ENCODE results near the gene ZFR. TPM values are rescaled to one million over a fixed set of nuclear protein-coding genes. Genes with fewer than 3 reads are reported as not detected.

The ZFR gene
- total RNA-seq, 1 experiment from 2014 or later, result 85.1 TPM

GRCh38 chr5:32330126-32330971, 114.2 kb downstream of the ZFR start:
- H3K4me3 ChIP-seq (ENCODE audit: low read length), result no peak overlapping the region
- H3F3A ChIP-seq (ENCODE audit: low read length, unreplicated experiment), result no peaks in the 10 kb centered on the region
- peak overlapping the region; percentile 20 for H3K27ac ChIP-seq (ENCODE audit: low read length)
- no peak overlapping the region for H3K4me2 ChIP-seq (ENCODE audit: low read length)
- CTCF ChIA-PET, result interaction anchor here (1.8 kb wide), 1 partner anchor 98 kb away, joined by 8 read pairs; no protein-coding TSS in a partner anchor
- H2AFZ ChIP-seq (ENCODE audit: low read length), result no peak overlapping the region
- no peaks in the 10 kb centered on the region for H3K9me2 ChIP-seq (replicated peaks; ENCODE audit: low read length)
- DNase-seq (no peak), ATAC-seq (no peak; the same call in 1 of the 2 replicates)
- no peak for TF ChIP-seq EZH2phosphoT487 (IDR thresholded peaks at IDR 0.05; ENCODE audit: borderline replicate concordance, low read length)
- no peak for TF ChIP-seq CTCF (conservative IDR thresholded peaks at IDR 0.05; ENCODE audit: low read depth, low read length)
- 0 out of 2 replicates have a peak, but pooled peaks cover 6% of the 10 kb centered on the region for H3K9me3 ChIP-seq (ENCODE audit: low read length)
- H3K36me3 ChIP-seq (ENCODE audit: low read depth, low read length), result no peaks in the 10 kb centered on the region
- no TSS peak for BruUV-seq (replicated peaks)
- H3K9ac ChIP-seq (ENCODE audit: low read length), result no peak overlapping the region
- no peaks in the 10 kb centered on the region for H3K79me2 ChIP-seq (ENCODE audit: low read length)
- no peaks in the 10 kb centered on the region for H4K20me1 ChIP-seq (ENCODE audit: low read length)
- POLR2A ChIA-PET (ENCODE audit: unreplicated experiment), result no interaction called here
- intact Hi-C loops (cut with micrococcal nuclease), result no loop called here
- no peaks in the 10 kb centered on the region for H3K27me3 ChIP-seq (ENCODE audit: low read length)
- 0 out of 2 replicates have a peak, but pooled peaks cover 7% of the 10 kb centered on the region for H3K4me1 ChIP-seq (ENCODE audit: insufficient read depth, low read length)

- H3F3A ChIP-seq (ENCODE audit: low read length, unreplicated experiment), result no peaks in the 10 kb centered on the region
- no peaks in the 10 kb centered on the region for H3K27me3 ChIP-seq (ENCODE audit: low read length)
- H3K9ac ChIP-seq (ENCODE audit: low read length), result no peak overlapping the region
- H3K36me3 ChIP-seq (ENCODE audit: low read depth, low read length), result no peaks in the 10 kb centered on the region
- intact Hi-C loops (cut with micrococcal nuclease), result loop anchor here (1.0 to 5.0 kb wide), 2 partner anchors 97 to 232 kb away; no protein-coding TSS in a partner anchor
- ATAC-seq (peak; percentile 94), DNase-seq (peak; percentile 64)
- no peaks in the 10 kb centered on the region for H3K79me2 ChIP-seq (ENCODE audit: low read length)
- H3K27ac ChIP-seq (ENCODE audit: low read length), result no peak overlapping the region
- TF ChIP-seq CTCF (conservative IDR thresholded peaks at IDR 0.05; ENCODE audit: low read depth, low read length) (peak; percentile 85), EZH2 (IDR thresholded peaks at IDR 0.05; ENCODE audit: low read length, unreplicated experiment) (no peak)
- POLR2A ChIA-PET (ENCODE audit: unreplicated experiment), result no interaction called here
- H4K20me1 ChIP-seq (ENCODE audit: low read length), result no peaks in the 10 kb centered on the region
- no peaks in the 10 kb centered on the region for H3K9me3 ChIP-seq (ENCODE audit: low read length)
- H3K4me3 ChIP-seq (ENCODE audit: low read length), result no peak overlapping the region
- H3K4me2 ChIP-seq (ENCODE audit: low read length), result no peak overlapping the region
- H3K9me2 ChIP-seq (replicated peaks; ENCODE audit: low read length), result no peaks in the 10 kb centered on the region
- BruUV-seq (replicated peaks), result no TSS peak
- 0 out of 2 replicates have a peak, but pooled peaks cover 7% of the 10 kb centered on the region for H3K4me1 ChIP-seq (ENCODE audit: insufficient read depth, low read length)
- H2AFZ ChIP-seq (ENCODE audit: low read length), result peak overlapping the region; percentile 68
- CTCF ChIA-PET, result interaction anchor here (1.8 kb wide), 1 partner anchor 97 kb away, joined by 8 read pairs; no protein-coding TSS in a partner anchor
Observed at GRCh38 chr5:32329395-32329834, 115.1 kb downstream of the ZFR start.
